ENCODE results near the gene NCAM2.

NCAM2 gene

GRCh38 chr21:21231913-21232312, 233.7 kb downstream of the NCAM2 start:
- no peak for DNase-seq

GRCh38 chr21:21232320-21232719, 234.1 kb downstream of the NCAM2 start:
- no peak for DNase-seq

GRCh38 chr21:21233051-21233450, 234.8 kb downstream of the NCAM2 start:
- DNase-seq = no peak

GRCh38 chr21:21236996-21237395, 238.8 kb downstream of the NCAM2 start:
- no peak for DNase-seq

- DNase-seq = no peak
Observed at GRCh38 chr21:21238629-21239400, 240.6 kb downstream of the NCAM2 start.

DNA sequence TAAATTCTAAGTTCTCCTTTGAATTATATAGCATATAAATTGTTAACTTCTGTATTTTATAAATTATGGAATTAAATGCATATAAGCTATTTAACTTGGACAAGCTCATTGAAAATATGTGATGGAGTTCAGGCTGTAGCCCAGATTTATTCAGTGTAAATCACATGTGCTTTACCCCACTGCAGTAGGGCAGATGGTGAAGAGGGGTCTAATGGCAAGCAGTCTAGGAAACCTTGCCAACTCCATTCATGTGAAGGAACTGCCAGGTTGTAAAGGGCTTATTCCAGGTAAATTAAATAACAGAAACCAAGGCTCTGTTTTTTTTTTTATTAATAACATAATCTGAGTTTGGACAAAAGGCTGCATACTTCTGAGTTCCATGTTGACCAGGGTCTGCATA, 243.2 kb downstream of the NCAM2 start:
- no peak for DNase-seq

- DNase-seq = no peak
Observed at GRCh38 chr21:21246007-21246406, 247.8 kb downstream of the NCAM2 start.

DNA sequence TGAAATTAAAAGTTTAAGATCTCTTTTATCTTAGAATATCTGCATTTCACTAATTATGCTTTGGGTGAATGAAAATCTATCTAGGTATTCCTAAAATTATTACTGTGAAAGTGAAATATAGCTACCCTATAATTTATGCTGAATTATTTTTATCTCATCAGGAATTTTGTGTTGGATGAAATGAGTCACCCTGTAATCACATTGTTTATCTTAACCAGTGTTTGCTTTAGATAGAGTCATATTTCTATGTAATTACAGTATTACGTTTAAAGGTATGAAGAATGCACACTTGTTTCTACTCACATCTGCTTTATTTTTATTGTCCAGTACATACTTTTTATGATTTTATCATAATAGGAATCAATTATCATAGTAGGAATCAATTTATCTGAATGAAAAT, 249.2 kb downstream of the NCAM2 start:
- no peak for DNase-seq

GRCh38 chr21:21262048-21262447, 263.8 kb downstream of the NCAM2 start:
- DNase-seq = no peak

DNA sequence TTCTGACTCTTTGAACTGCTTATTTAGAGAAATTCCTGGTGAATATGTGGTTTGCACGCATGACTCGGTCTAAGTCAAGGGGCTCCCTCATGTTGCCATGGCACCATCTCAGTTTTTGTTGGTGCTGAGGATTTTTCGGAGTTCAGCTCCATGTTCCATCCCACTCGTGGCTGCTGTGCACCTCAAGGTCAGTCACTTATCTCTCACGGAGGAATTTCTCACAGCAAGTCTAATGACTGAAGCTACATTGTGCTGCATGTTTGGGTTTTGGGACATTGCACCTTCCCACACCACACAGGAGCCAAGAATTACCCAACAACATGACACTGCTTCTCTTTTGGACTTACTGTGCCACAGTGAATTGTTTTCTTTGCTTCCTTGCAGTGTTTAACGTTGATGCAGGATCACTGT, 269.9 kb downstream of the NCAM2 start:
- DNase-seq = no peak

DNA sequence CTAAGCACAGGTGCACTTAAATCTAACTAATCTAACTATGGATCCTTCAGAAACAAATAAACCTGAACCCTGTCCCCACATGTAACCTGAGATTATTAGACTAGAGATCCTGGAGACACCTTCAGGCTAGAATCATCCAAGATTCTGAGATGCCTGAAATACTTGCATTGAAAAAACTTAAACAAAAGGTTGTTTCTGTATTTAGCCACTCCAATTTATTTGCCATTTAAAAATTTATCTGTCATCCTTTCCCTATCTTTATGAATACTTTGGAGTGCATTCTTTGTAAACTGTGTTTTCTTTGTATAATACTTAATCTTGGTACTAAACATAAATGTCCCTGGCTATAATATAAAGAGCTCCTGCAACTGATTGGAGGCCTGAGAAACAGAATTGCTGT, 270.7 kb downstream of the NCAM2 start:
- DNase-seq = no peak

DNA sequence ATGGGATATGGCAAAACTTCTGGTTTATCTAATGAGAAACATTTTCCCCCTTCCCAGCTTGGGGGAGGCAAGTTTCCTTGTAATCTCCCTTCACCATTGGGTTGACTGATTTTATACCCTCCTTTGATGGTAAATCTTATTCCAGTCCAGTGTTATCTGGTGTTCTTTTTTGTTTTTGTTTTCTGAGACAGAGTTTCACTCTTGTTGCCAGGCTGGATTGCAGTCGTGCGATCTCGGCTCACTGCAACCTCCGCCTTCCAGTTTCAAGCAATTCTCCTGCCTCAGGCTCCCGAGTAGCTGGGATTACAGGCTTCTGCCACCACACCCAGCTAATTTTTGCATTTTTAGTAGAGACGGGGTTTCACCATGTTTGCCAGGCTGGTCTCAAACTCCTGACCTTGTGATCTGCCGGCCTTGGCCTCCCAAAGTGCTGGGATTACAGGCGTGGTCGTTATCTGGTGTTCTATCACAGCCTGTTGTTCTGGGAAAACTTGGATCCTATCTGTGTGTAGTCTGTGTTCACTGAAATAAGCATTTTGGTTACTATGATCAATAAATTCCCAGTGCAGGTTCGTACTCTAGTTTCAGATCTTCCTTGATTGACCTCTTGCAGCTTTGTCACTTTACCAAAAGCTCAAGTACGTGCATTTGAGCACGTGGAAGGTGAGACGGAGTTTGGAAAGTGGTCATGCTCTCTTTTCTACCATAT, 281.1 kb downstream of the NCAM2 start:
- no peak for DNase-seq

DNA sequence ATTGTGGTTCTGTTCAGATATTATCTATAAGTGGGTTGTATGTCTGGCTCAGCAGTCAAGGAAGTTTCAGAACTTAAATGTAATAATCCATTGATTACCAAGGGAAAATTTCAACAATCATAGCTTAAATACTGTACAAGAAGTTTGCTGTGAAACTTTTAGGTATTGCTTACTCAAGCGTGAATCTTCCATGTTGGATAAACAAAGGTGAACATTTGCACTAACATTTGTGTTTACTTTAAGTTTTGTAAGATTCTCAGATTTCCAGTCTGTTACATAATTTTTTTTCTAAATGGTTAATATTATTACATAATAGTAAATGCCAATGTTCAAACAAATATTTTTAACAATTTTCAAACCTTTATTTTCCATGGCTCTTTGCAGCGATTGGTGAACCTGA, 285.6 kb downstream of the NCAM2 start:
- no peak for DNase-seq

DNA sequence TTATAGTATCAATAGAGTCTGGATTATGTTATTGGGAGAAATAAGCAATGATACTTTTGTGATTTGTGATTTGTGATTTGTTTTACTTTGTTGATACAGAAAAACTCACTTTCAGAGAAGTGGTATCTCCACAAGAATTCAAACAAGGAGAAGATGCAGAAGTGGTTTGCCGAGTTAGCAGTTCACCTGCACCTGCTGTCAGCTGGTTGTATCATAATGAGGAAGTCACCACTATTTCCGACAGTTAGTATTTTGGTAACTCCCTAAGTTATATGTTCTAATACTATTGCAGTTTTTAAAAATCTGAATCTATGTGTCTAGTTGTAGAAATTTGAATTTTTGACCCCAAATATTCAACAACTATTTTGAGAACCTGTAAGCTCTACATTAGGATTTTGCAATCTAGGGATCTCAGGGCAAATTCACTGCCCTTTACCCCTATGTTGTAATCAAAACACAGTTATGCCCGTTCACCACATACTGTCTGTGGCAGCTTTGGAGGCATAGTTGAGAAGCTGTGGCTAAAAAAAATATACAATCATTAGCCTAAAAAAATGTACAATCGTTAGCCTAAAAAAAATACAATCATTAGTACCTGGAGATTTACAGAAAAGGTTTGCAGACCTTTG, 288.1 kb downstream of the NCAM2 start:
- no peak for DNase-seq

DNA sequence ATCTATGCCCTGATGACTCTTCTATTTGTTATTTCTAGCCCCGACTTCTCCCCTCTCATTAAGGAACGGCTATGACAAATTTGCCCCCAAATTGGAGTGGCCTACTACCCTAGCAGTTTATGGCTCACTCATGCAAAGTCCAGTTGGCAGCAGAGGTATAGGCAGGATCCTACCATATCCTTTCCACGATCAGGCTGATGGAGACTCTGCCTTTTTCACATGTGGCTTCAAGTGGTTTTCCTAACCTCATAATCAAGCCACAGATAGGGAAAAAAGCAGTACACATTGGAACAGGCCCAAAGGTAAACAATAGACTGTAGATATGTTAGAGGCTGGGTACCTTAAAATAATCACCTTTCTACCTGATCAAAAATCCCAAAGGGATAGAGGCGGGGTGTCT, 292.5 kb downstream of the NCAM2 start:
- DNase-seq = no peak

GRCh38 chr21:21291883-21292569, 293.8 kb downstream of the NCAM2 start:
- DNase-seq = no peak

GRCh38 chr21:21295303-21295702, 297.1 kb downstream of the NCAM2 start:
- no peak for DNase-seq

DNA sequence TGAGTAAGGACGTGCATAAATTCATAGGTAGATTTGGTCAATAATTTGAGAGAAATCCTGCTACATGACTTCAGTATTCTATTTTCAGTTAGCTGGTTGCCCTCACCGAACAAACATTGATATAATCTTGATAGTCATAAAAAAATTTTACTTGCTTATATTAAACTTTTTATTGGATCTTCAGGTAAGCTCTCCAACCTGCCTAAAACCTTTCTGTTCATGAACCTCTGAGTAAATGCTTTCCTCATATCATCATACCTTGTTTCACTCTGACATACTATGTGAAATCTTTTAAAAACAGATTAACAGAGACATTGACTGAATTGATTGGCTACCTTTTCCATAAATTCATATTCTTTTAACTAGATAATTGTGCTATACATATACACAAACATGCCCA, 299.0 kb downstream of the NCAM2 start:
- DNase-seq = no peak

GRCh38 chr21:21301013-21301412, 302.8 kb downstream of the NCAM2 start:
- DNase-seq = no peak

DNA sequence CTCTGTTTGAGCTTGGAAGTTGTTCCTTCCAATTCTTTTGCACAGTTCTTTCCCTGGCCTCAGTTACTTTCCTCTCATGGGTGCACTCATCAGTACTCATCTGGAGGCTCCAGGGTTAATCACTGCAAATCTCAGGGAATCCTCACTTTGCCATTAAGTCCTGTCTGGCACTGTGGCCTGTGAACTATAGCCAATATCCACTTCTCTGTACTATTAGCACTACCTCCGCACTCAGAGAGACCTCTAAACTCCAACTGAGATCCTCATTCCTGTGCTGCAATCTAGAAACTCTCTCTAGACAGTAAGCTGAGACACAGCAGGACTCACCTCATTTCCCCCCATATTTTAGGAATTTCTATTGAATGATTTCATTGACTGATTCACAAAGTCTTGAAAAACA, 311.3 kb downstream of the NCAM2 start:
- no peak for DNase-seq

DNA sequence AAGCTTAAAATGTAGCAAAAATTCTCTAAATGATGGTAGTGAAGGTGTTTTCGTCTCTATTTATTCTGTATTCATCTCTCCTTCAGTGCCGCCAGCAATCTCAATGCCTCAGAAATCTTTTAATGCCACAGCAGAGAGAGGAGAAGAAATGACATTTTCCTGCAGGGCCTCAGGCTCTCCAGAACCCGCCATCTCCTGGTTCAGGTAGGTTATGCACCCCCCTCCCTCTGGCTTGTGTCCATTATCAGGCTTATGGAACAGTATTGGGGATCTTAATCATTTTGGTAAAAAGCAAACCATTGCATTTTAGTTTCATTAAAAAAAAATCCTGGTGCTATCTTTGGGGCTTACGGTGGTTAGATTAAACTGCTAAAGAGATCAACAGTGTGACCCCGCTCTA, 326.1 kb downstream of the NCAM2 start:
- DNase-seq = no peak

GRCh38 chr21:21332492-21332891, 334.3 kb downstream of the NCAM2 start:
- no peak for DNase-seq

DNA sequence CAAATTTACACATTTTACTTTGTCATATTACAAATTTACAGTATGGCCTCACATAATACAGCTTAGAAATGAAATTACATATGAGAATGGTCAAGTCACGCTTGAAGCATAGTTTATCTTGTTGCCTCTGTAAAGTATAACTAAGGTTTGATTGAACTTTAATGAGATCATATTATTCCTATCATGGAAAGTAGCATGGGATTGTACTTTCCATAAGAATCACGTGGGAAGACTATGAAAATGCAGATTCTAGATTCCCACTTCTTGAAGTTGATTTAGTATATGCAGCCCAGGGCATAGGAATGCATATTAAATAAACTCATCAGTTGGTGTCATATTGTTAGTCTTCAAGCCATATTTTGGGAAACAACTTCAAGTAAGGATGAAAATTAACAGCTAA, 342.8 kb downstream of the NCAM2 start:
- DNase-seq = no peak

DNA sequence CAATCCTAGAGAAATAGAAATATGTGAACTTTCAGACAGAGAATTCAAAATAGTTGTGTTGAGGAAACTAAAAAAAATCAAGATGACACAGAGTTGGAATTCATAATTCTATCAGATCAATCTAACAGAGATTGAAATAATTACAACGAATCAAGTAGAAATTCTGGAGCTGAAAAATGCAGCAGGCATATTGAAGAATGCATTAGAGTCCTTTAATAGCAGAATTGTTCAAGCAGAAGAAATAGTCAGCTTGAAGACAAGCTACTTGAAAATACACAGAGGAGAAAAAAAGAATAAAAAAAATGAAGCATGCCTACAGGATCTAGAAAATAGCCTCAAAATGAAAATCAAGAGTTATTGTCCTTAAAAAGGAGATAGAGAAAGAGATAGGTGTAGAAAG, 347.1 kb downstream of the NCAM2 start:
- DNase-seq = no peak
